Mesenteric fat pad (tissue), 1 donor: Measurements from ENCODE around the gene IL17RC. TPM values are rescaled to one million over a fixed set of nuclear protein-coding genes. Genes with fewer than 3 reads are reported as not detected.
"Not testable (repeated sequence)": the region's sequence is repeated elsewhere in the genome, so short reads cannot be mapped to it uniquely, and the experiment has no call there.

Source experiments
- DNase-seq: peaks from one replicate; pipeline ENCODE4 v3.0.0-alpha.2; 2020; ENCODE audit warnings: low spot score
- total RNA-seq: library from RNA; stranded (reverse); fragmentation: NEBNext Ultra II Directional; extraction: Animal tissue kit (Norgen Biotek cat#: 25700); gene quantifications from one replicate; pipeline ENCODE4 v1.2.1, GENCODE V29; 2021
- donor health status: DM: yes; HTN: yes; CAD: no.

The IL17RC gene
- total RNA-seq, 1 donor from 2014 or later = 28.8 TPM

- no peak for DNase-seq
Measured at GRCh38 chr3:9893739-9894138, 23.2 kb upstream of the IL17RC start.

GRCh38 chr3:9895715-9896114 lies 21.2 kb upstream of the IL17RC start:
- not testable (repeated sequence) for DNase-seq

GRCh38 chr3:9896755-9897407 lies 20.0 kb upstream of the IL17RC start:
- DNase-seq = not testable (repeated sequence)

- no peak for DNase-seq
Measured at GRCh38 chr3:9897408-9898372, 19.2 kb upstream of the IL17RC start.

GRCh38 chr3:9898467-9899241 lies 18.2 kb upstream of the IL17RC start:
- no peak for DNase-seq

- DNase-seq = no peak
Measured at GRCh38 chr3:9899289-9899791, 17.6 kb upstream of the IL17RC start.

- DNase-seq = not testable (repeated sequence)
Measured at GRCh38 chr3:9900965-9901415, 15.9 kb upstream of the IL17RC start.

GRCh38 chr3:9901967-9902366 lies 14.9 kb upstream of the IL17RC start:
- DNase-seq = no peak

- no peak for DNase-seq
Measured at GRCh38 chr3:9902372-9903237, 14.3 kb upstream of the IL17RC start, which contains the start of gene IL17RE. TSS of gene IL17RE (plus strand) at chr3:9902848. CDS start at chr3:9902933, 85 bp downstream.

GRCh38 chr3:9903238-9903624 lies 13.7 kb upstream of the IL17RC start:
- no peak for DNase-seq

- no peak for DNase-seq
Measured at GRCh38 chr3:9903904-9904303, 13.0 kb upstream of the IL17RC start.

- DNase-seq = no peak
Measured at GRCh38 chr3:9906480-9906879, 10.4 kb upstream of the IL17RC start.

- DNase-seq = no peak
Measured at GRCh38 chr3:9908286-9908685, 8.6 kb upstream of the IL17RC start.

GRCh38 chr3:9909221-9910013 lies 7.5 kb upstream of the IL17RC start:
- no peak for DNase-seq

- DNase-seq = no peak
Measured at GRCh38 chr3:9911863-9912262, 5.0 kb upstream of the IL17RC start.

GRCh38 chr3:9912294-9912935 lies 4.5 kb upstream of the IL17RC start:
- no peak for DNase-seq

GRCh38 chr3:9913601-9914000 lies 3.3 kb upstream of the IL17RC start:
- DNase-seq = no peak

GRCh38 chr3:9914011-9914410 lies 2.9 kb upstream of the IL17RC start:
- DNase-seq = no peak
